GM12864 (cell line): Measurements from ENCODE around the gene KCNJ2.

ENCODE experiments used
- DNase-seq: peaks from one replicate; pipeline ENCODE4 v3.0.0-alpha.2; 2011; ENCODE audit warnings: low read depth
- H3K4me3 ChIP-seq: 2 replicates; pipeline ENCODE4 v1.5.1; 2011; ENCODE audit warnings: mild to moderate bottlenecking, low read depth, low read length, control low read depth
- CTCF ChIP-seq: IDR thresholded peaks from 2 replicates; pipeline ENCODE4 v1.5.1; 2011; ENCODE audit warnings: low read depth, mild to moderate bottlenecking, moderate library complexity, low read length, control low read depth, inconsistent platforms; ENCODE audit errors: missing control alignments

KCNJ2 gene

GRCh38 chr17:70201872-70202419 is 32.6 kb downstream of the KCNJ2 start:
- no peak for TF ChIP-seq CTCF
- no peak overlapping the region for H3K4me3 ChIP-seq
- no peak for DNase-seq

GRCh38 chr17:70202840-70203239 is 33.5 kb downstream of the KCNJ2 start:
- no peak for DNase-seq
- no peak for TF ChIP-seq CTCF
- H3K4me3 ChIP-seq, result no peak overlapping the region

GRCh38 chr17:70204431-70204830 is 35.1 kb downstream of the KCNJ2 start:
- DNase-seq, result no peak
- no peak for TF ChIP-seq CTCF
- no peak overlapping the region for H3K4me3 ChIP-seq

GRCh38 chr17:70205401-70205800 is 36.1 kb downstream of the KCNJ2 start:
- TF ChIP-seq CTCF, result no peak
- no peak overlapping the region for H3K4me3 ChIP-seq
- no peak for DNase-seq

- no peak overlapping the region for H3K4me3 ChIP-seq
- DNase-seq, result no peak
- no peak for TF ChIP-seq CTCF
Measured at GRCh38 chr17:70206361-70207010, 37.2 kb downstream of the KCNJ2 start.

GRCh38 chr17:70207184-70207583 is 37.9 kb downstream of the KCNJ2 start:
- no peak overlapping the region for H3K4me3 ChIP-seq
- DNase-seq, result no peak
- no peak for TF ChIP-seq CTCF
